Type B pancreatic cell (in vitro differentiated cells): Measurements from ENCODE around the gene EXOC4. TPM values are rescaled to one million over a fixed set of nuclear protein-coding genes. Genes with fewer than 3 reads are reported as not detected.

Experiments
- DNase-seq: peaks from one replicate; pipeline ENCODE4 v3.0.0; 2021; ENCODE audit warnings: mixed read lengths; ENCODE audit not compliant: unreplicated experiment; ENCODE audit errors: extremely low spot score
- H3K27ac Mint-ChIP-seq: 2 replicates; pipeline ENCODE4 v1.8.0; 2021; ENCODE audit warnings: mild to moderate bottlenecking, mixed read lengths
- H3K27me3 Mint-ChIP-seq: 2 replicates; pipeline ENCODE4 v1.8.0; 2021; ENCODE audit warnings: mixed read lengths
- H3K36me3 Mint-ChIP-seq: 2 replicates; pipeline ENCODE4 v1.8.0; 2021; ENCODE audit warnings: mixed read lengths
- H3K4me1 Mint-ChIP-seq: one replicate; pipeline ENCODE4 v1.8.0; 2021; ENCODE audit warnings: mixed read lengths; ENCODE audit not compliant: unreplicated experiment
- H3K4me3 Mint-ChIP-seq: 2 replicates; pipeline ENCODE4 v1.8.0; 2021; ENCODE audit warnings: mild to moderate bottlenecking, mixed read lengths
- H3K9me3 Mint-ChIP-seq: 2 replicates; pipeline ENCODE4 v1.8.0; 2021; ENCODE audit warnings: mixed read lengths
- CTCF ChIP-seq: fragments of 200-600 bp; sonication (generic); conservative IDR thresholded peaks from 2 replicates; pipeline ENCODE4 v1.5.0; 2021; ENCODE audit warnings: antibody characterized with exemption, mild to moderate bottlenecking
- total RNA-seq: library from RNA; stranded (reverse); gene quantifications from 2 replicates; pipeline ENCODE4 v1.2.1, GENCODE V29; 2021; ENCODE audit warnings: low replicate concordance

The EXOC4 gene
- total RNA-seq, 1 donor from 2014 or later = 95.5 TPM

- Mint-ChIP-seq H3K4me1 (no peaks in the 10 kb centered on the region), H3K36me3 (no peaks in the 10 kb centered on the region), H3K27me3 (peaks cover 6% of the 10 kb centered on the region), H3K4me3 (no peak overlapping the region), H3K9me3 (no peaks in the 10 kb centered on the region), H3K27ac (no peak overlapping the region)
- TF ChIP-seq CTCF = no peak
- DNase-seq = no peak
These were observed 399.7 kb downstream of the EXOC4 start for GRCh38 chr7:133652547-133652946.

- peaks cover 3% of the 10 kb centered on the region for H3K4me1 Mint-ChIP-seq
- H3K27me3 Mint-ChIP-seq = peaks cover 2% of the 10 kb centered on the region
- H3K4me3 Mint-ChIP-seq = no peak overlapping the region
- no peak overlapping the region for H3K27ac Mint-ChIP-seq
- no peak for DNase-seq
- H3K9me3 Mint-ChIP-seq = no peaks in the 10 kb centered on the region
- H3K36me3 Mint-ChIP-seq = no peaks in the 10 kb centered on the region
- TF ChIP-seq CTCF = no peak
These were observed 401.7 kb downstream of the EXOC4 start for GRCh38 chr7:133654547-133654946.

GRCh38 chr7:133662276-133662675 lies 409.4 kb downstream of the EXOC4 start:
- no peaks in the 10 kb centered on the region for H3K9me3 Mint-ChIP-seq
- TF ChIP-seq CTCF = no peak
- H3K27me3 Mint-ChIP-seq = no peaks in the 10 kb centered on the region
- H3K36me3 Mint-ChIP-seq = peaks cover 17% of the 10 kb centered on the region
- no peak overlapping the region for H3K4me3 Mint-ChIP-seq
- no peak for DNase-seq
- H3K4me1 Mint-ChIP-seq = peaks cover 16% of the 10 kb centered on the region
- H3K27ac Mint-ChIP-seq = no peak overlapping the region

DNA sequence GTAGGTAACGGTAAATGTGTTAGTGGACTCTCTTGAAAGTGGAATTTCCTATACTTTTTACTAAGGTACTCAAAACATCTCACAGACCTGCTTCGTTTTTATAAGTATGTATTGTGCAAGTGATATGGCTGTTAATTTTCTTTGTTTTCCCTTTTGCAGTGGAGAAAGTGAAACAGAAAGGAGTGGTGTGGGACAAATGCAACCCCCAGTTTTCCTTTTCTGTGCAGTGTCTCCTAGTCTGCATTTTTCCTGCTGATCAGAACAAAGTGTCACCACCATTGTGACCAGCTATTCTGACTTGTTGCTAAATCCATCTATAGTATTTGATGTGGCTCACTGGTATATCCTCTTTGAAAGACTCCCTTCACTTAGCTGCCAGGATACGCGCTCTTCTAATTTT lies 410.0 kb downstream of the EXOC4 start:
- peaks cover 17% of the 10 kb centered on the region for H3K36me3 Mint-ChIP-seq
- no peak for TF ChIP-seq CTCF
- no peaks in the 10 kb centered on the region for H3K9me3 Mint-ChIP-seq
- H3K4me3 Mint-ChIP-seq = no peak overlapping the region
- peaks cover 19% of the 10 kb centered on the region for H3K4me1 Mint-ChIP-seq
- DNase-seq = no peak
- H3K27ac Mint-ChIP-seq = no peak overlapping the region
- H3K27me3 Mint-ChIP-seq = no peaks in the 10 kb centered on the region

DNA sequence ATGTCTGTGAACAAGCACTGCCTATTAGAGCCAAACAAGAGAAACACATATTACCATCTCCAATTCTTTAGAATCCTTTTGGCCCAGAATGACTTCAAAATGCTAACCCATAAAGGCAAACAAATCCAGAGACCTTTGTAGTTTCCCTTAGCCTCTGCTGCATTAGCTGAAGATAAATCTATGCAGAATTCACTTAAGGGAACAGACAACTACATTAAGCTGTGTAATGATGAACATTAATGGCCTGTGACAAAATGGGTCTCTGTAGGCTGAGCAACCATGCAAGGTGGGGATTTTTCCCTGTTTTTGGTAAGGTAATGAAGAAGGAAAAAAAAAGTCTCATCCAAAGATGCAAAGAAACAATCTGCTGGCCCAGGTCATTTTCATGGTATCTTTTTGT lies 411.6 kb downstream of the EXOC4 start:
- DNase-seq = no peak
- Mint-ChIP-seq H3K27me3 (no peaks in the 10 kb centered on the region), H3K4me3 (no peak overlapping the region), H3K4me1 (peaks cover 16% of the 10 kb centered on the region), H3K27ac (no peak overlapping the region), H3K9me3 (no peaks in the 10 kb centered on the region), H3K36me3 (peaks cover 17% of the 10 kb centered on the region)
- TF ChIP-seq CTCF = no peak
